Lower leg skin (tissue), 4 donors: Measurements from ENCODE around the gene KCNMB2. TPM values are rescaled to one million over a fixed set of nuclear protein-coding genes. Genes with fewer than 3 reads are reported as not detected.

Source experiments
- DNase-seq, 2 donors: peaks; one replicate each; pipeline ENCODE4 v3.0.0-alpha.2; 2019; ENCODE audit warnings: low spot score in 2 of 2
- H3K4me3 ChIP-seq: fragments of 200-600 bp; sonication (generic); 2 replicates; pipeline ENCODE4 v1.5.1; 2017; ENCODE audit warnings: mild to moderate bottlenecking, low read depth; ENCODE audit not compliant: poor library complexity, severe bottlenecking
- POLR2A ChIP-seq, 2 donors: fragments of 450-650 bp; IDR thresholded peaks; one replicate each; pipeline ENCODE4 v1.6.1; 2016 to 2017; ENCODE audit warnings: antibody characterized with exemption in 2 of 2, mild to moderate bottlenecking in 1 of 2, moderate library complexity in 1 of 2
- WGBS, 2 donors: methylation state at CpG; one replicate each; pipeline ENCODE4 v1.1.5; 2018; 5-methylcytosine and 5-hydroxymethylcytosine counted together
- intact Hi-C: fragments of 100-400 bp; cut with DNase I; formaldehyde crosslinking; loops from one replicate; pipeline ENCODE4 v1.15.0; 2023; ENCODE audit warnings: low total_unique reads
- total RNA-seq, 4 donors: library from RNA; depleted of rRNA; stranded (reverse); fragments of >200 nt; gene quantifications; one replicate each; pipeline ENCODE4 v1.1.0, GENCODE V29; 2016
- TF ChIP-seq, protein P1 (sequence below), 3 donors: fragments of 450-650 bp; IDR thresholded peaks; one replicate each; pipeline ENCODE4 v1.5.1; 2016; ENCODE audit warnings: antibody characterized with exemption in 3 of 3, mild to moderate bottlenecking in 3 of 3, moderate library complexity in 2 of 3

Gene KCNMB2
- total RNA-seq, 4 donors from 2014 or later, result not detected

DNA sequence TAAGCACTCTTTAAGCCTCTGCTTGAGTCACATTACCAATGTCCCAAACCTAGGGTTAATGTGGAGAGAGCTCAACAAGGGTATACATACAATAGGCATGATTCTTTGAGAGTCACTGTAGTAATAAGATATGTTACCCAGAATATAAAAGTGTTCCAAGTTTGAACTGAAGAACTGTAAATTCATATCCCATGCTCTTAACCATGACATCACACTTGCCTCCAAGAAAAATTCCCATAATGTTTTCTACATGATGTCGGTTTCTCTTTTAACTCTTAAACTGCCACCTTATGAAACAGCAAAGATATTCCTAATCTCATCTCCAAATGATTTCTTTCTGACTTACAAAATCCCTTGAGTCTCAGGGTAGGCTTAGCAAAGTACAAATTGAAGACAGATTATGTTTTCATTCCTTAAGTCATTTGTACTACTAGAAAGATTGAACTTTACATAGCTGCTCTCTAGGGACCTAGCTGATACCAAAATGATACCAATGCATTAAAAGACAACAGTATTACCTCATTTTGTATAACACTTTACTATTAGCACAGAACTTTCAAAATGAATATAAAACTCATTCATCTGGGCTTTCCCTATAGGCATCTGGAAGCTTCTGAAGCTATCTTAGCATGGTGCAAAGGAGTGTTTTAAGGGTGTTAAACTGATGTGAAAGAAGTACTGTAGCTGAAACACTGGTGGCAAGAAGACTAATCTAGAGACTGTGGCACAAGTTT lies 127.1 kb downstream of the KCNMB2 start:
- intact Hi-C loops, result no loop called here
- DNase-seq, result no peak
- WGBS, 2 donors, result 31 to 42% methylated on average over 1 of the region's 1 CpG
- H3K4me3 ChIP-seq, result no peak overlapping the region
- TF ChIP-seq, protein P1, sequence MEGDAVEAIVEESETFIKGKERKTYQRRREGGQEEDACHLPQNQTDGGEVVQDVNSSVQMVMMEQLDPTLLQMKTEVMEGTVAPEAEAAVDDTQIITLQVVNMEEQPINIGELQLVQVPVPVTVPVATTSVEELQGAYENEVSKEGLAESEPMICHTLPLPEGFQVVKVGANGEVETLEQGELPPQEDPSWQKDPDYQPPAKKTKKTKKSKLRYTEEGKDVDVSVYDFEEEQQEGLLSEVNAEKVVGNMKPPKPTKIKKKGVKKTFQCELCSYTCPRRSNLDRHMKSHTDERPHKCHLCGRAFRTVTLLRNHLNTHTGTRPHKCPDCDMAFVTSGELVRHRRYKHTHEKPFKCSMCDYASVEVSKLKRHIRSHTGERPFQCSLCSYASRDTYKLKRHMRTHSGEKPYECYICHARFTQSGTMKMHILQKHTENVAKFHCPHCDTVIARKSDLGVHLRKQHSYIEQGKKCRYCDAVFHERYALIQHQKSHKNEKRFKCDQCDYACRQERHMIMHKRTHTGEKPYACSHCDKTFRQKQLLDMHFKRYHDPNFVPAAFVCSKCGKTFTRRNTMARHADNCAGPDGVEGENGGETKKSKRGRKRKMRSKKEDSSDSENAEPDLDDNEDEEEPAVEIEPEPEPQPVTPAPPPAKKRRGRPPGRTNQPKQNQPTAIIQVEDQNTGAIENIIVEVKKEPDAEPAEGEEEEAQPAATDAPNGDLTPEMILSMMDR (IDR thresholded peaks at IDR 0.05), result no peak
- no peak for TF ChIP-seq POLR2A (IDR thresholded peaks at IDR 0.05)

DNA sequence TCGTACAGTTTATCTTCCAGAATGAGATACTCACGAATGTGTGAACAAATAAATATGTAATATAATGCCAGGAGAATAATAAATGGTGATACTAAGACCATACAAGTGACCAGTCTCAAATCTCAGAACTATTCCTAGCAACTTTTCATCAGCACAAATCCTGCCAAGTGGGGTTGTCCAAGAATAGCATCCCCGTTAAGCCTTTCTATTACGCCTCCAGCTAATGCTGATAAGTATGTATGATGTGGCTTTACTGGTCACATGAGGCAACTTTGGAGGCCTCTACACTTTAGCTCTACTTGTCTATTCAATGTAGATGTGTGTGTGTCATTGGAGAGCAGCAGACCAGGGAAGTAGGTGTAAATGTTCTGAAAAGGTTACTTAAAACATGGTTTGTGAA lies 129.5 kb downstream of the KCNMB2 start:
- TF ChIP-seq, protein P1 (IDR thresholded peaks at IDR 0.05), result no peak
- TF ChIP-seq POLR2A (IDR thresholded peaks at IDR 0.05), result no peak
- no peak overlapping the region for H3K4me3 ChIP-seq
- DNase-seq, result no peak
- intact Hi-C loops, result no loop called here
- WGBS, 2 donors, result 83 to 88% methylated on average over 4 of the region's 4 CpGs

DNA sequence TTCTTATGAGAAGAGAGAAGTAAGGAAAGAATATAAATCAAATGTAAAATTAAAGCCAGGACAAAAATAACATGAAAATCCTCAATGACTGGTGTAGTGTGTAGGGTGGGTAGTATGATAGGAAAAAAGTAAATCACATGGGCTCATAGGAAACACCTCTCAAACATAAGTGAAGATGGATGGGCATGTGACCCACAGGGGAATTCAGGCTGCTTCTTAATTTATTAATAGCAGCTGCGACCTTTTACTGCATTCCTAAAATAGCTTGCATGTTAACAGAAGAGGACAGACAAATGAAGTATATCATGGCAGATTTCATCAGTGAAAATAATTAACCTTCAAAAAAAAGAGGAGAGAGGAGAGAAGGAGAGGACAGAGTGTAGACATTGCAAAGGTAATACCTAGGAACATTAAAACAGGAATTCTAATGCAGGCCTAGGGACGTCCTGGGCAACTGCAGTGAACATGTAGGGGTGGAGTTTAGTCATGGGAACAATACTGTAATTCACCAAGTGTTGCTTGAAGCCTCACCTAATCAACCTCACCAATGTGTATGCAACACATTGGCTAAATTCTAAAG lies 132.9 kb downstream of the KCNMB2 start:
- WGBS, 2 donors, result 32 to 35% methylated on average over 2 of the region's 2 CpGs
- H3K4me3 ChIP-seq, result no peak overlapping the region
- no peak for TF ChIP-seq POLR2A (IDR thresholded peaks at IDR 0.05)
- TF ChIP-seq, protein P1 (IDR thresholded peaks at IDR 0.05), result no peak
- DNase-seq, result no peak
- intact Hi-C loops, result no loop called here

DNA sequence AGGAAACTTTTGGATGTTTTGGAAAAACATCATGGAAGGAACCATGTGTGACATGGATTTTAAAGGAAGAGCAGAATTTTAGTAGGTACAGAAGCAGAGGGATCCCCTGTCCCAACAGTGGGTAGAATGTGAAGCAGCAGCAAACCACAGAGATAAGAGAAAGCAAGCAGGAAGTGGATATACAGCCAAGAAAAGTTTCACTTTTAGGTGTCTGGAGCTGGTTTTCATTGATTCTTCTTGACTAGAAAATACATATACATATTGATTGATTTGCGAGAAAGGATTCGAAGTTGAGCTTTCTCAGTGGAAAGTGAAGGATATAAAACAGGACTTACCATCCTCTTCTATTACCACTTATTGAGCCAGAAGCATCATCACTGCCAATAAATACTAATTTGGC lies 133.5 kb downstream of the KCNMB2 start:
- TF ChIP-seq POLR2A (IDR thresholded peaks at IDR 0.05), result no peak
- TF ChIP-seq, protein P1 (IDR thresholded peaks at IDR 0.05), result no peak
- DNase-seq, result no peak
- intact Hi-C loops, result no loop called here
- no peak overlapping the region for H3K4me3 ChIP-seq
- 90 to 91% methylated on average over 2 of the region's 2 CpGs for WGBS, 2 donors

DNA sequence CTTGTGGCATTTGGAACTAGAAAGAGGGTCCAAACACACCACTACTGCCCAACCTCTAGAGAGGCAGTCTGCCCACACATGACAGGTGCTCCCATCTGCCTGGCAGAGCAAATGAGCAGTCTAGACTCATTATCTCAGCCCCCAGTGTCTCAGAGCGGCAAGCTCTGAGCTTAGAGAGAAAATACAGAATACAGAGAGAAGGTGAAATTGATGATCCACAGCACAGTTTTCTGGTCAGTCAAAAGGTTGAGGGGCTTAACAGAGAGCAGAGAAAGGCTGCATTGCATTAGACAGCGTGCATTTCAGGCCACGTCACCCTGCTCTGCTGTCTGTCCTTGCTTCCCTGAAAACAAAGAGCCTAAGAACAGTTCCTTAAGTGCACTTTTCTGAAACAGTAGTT lies 135.1 kb downstream of the KCNMB2 start:
- WGBS, 2 donors, result 24 to 65% methylated on average over 3 of the region's 3 CpGs
- H3K4me3 ChIP-seq, result no peak overlapping the region
- DNase-seq, result no peak
- TF ChIP-seq, protein P1 (IDR thresholded peaks at IDR 0.05), result no peak
- TF ChIP-seq POLR2A (IDR thresholded peaks at IDR 0.05), result no peak
- intact Hi-C loops, result no loop called here
